OCI-LY3 (cell line): ENCODE results near the gene ZNF423.

Source experiments
- H2AFZ ChIP-seq: fragments of 200-600, 300-600 bp; shearing (Covaris generic); 2 replicates; pipeline ENCODE4 v1.6.0; 2014; ENCODE audit warnings: antibody characterized with exemption, low read depth, low read length
- H3K27ac ChIP-seq: fragments of 200-600, 300-600 bp; sonication (generic); 2 replicates; pipeline ENCODE4 v1.5.1; 2014; ENCODE audit warnings: mild to moderate bottlenecking, low read length, moderate library complexity, mixed read lengths
- H3K27me3 ChIP-seq: fragments of 200-600, 300-600 bp; sonication (generic); 2 replicates; pipeline ENCODE4 v1.6.1; 2014; ENCODE audit warnings: low read depth, low read length, mixed read lengths
- H3K36me3 ChIP-seq: fragments of 200-600, 300-600 bp; sonication (generic); replicated peaks from 2 replicates; pipeline ENCODE3; 2014; ENCODE audit warnings: low read depth, low read length, mixed read lengths
- H3K4me1 ChIP-seq: fragments of 300-600, 200-600 bp; sonication (generic); 2 replicates; pipeline ENCODE4 v1.6.1; 2014; ENCODE audit warnings: low read length, mixed read lengths
- H3K4me2 ChIP-seq: fragments of 200-600, 300-600 bp; sonication (generic); 2 replicates; pipeline ENCODE4 v1.6.1; 2014; ENCODE audit warnings: low read length, mixed read lengths
- H3K4me3 ChIP-seq: fragments of 300-600, 200-600 bp; sonication (generic); 2 replicates; pipeline ENCODE4 v1.5.1; 2014; ENCODE audit warnings: antibody characterized with exemption, mild to moderate bottlenecking, low read length, moderate library complexity
- H3K79me2 ChIP-seq: fragments of 300-600, 200-600 bp; shearing (Covaris generic); 2 replicates; pipeline ENCODE4 v1.6.1; 2014; ENCODE audit warnings: mild to moderate bottlenecking, low read length, mixed read lengths
- H3K9ac ChIP-seq: fragments of 300-600, 200-600 bp; shearing (Covaris generic); 2 replicates; pipeline ENCODE4 v1.6.0; 2014; ENCODE audit warnings: mild to moderate bottlenecking, low read length, moderate library complexity
- H3K9me3 ChIP-seq: fragments of 200-600, 300-600 bp; shearing (Covaris generic); 2 replicates; pipeline ENCODE4 v1.6.1; 2014; ENCODE audit warnings: low read length, mixed read lengths; ENCODE audit not compliant: insufficient read depth
- H4K20me1 ChIP-seq: fragments of 200-600, 300-600 bp; sonication (generic); 2 replicates; pipeline ENCODE4 v1.6.1; 2016; ENCODE audit warnings: low read length, mixed read lengths; ENCODE audit not compliant: insufficient read depth
- CTCF ChIP-seq: fragments of 200-600, 300-600 bp; sonication (generic); IDR thresholded peaks from 2 replicates; pipeline ENCODE4 v1.5.1; 2014; ENCODE audit warnings: antibody characterized with exemption, low read length, low read depth
- EZH2phosphoT487 ChIP-seq: fragments of 200-600 bp; shearing (Covaris generic); IDR thresholded peaks from 2 replicates; pipeline ENCODE4 v1.6.1; 2018; ENCODE audit warnings: antibody characterized with exemption, mixed run types, low read depth

The ZNF423 gene

GRCh38 chr16:49832177-49832576 is 23.7 kb downstream of the ZNF423 start:
- Histone ChIP-seq H3K4me1 (no peaks in the 10 kb centered on the region), H4K20me1 (no peaks in the 10 kb centered on the region), H3K27ac (no peak overlapping the region), H3K9me3 (no peaks in the 10 kb centered on the region), H3K27me3 (peaks cover 23% of the 10 kb centered on the region), H2AFZ (no peak overlapping the region), H3K4me2 (no peak overlapping the region), H3K9ac (no peak overlapping the region), H3K79me2 (no peaks in the 10 kb centered on the region), H3K36me3 (no peaks in the 10 kb centered on the region), H3K4me3 (no peak overlapping the region)
- TF ChIP-seq EZH2phosphoT487: no peak
- no peak for TF ChIP-seq CTCF

- Histone ChIP-seq H2AFZ (no peak overlapping the region), H3K4me2 (no peak overlapping the region), H3K4me1 (no peaks in the 10 kb centered on the region), H3K36me3 (no peaks in the 10 kb centered on the region), H3K9me3 (no peaks in the 10 kb centered on the region), H3K79me2 (no peaks in the 10 kb centered on the region), H3K27ac (no peak overlapping the region), H3K4me3 (no peak overlapping the region), H3K27me3 (peaks cover 30% of the 10 kb centered on the region), H3K9ac (no peak overlapping the region), H4K20me1 (no peaks in the 10 kb centered on the region)
- no peak for TF ChIP-seq CTCF
- TF ChIP-seq EZH2phosphoT487: no peak
These were observed 25.0 kb downstream of the ZNF423 start for GRCh38 chr16:49830873-49831272.

- Histone ChIP-seq H2AFZ (no peak overlapping the region), H3K4me1 (no peaks in the 10 kb centered on the region), H3K4me3 (no peak overlapping the region), H3K9ac (no peak overlapping the region), H3K9me3 (no peaks in the 10 kb centered on the region), H3K27ac (no peak overlapping the region), H3K4me2 (no peak overlapping the region), H3K27me3 (peaks cover 39% of the 10 kb centered on the region), H3K79me2 (no peaks in the 10 kb centered on the region), H4K20me1 (no peaks in the 10 kb centered on the region), H3K36me3 (no peaks in the 10 kb centered on the region)
- no peak for TF ChIP-seq EZH2phosphoT487
- TF ChIP-seq CTCF: no peak
These were observed 27.2 kb downstream of the ZNF423 start for GRCh38 chr16:49828533-49829267.

GRCh38 chr16:49827805-49828438 is 28.0 kb downstream of the ZNF423 start:
- TF ChIP-seq EZH2phosphoT487 (no peak), CTCF (no peak)
- Histone ChIP-seq H3K4me1 (no peaks in the 10 kb centered on the region), H2AFZ (no peak overlapping the region), H3K79me2 (no peaks in the 10 kb centered on the region), H3K4me2 (no peak overlapping the region), H3K9me3 (no peaks in the 10 kb centered on the region), H3K36me3 (no peaks in the 10 kb centered on the region), H3K9ac (no peak overlapping the region), H3K4me3 (no peak overlapping the region), H3K27me3 (peaks cover 39% of the 10 kb centered on the region), H3K27ac (no peak overlapping the region), H4K20me1 (no peaks in the 10 kb centered on the region)
